ENCODE data around the gene ADAMTS8. TPM values are rescaled to one million over a fixed set of nuclear protein-coding genes. Genes with fewer than 3 reads are reported as not detected.

Gene ADAMTS8
- total and polyA plus RNA-seq, 2 donors = 0.14 to 0.37 TPM

DNA sequence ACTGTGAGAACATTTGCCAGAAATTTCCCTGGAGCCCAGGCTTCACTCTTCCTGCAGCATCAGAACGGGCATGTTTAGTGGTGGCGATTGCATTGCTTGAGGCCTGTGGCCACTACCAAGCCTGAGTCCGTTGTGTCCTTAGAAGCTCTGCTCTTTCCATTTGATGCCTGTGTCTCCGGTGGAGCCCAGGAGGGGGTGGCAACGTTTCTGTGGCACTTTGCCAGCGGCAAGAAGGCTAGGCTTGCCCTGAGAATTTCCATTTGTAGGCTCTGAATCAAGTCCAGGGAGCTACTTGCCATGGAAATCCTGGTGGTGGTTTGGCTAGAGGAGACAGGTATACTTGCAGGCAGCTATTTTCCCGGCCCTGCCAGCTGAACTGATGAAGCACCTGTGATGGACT lies 47.1 kb downstream of the ADAMTS8 start:
- H3K9me3 ChIP-seq (ENCODE audit: control insufficient read depth in 2 of 2, insufficient read depth in 1 of 2, low read length in 1 of 2) = no peaks in the 10 kb centered on the region
- H3K27me3 ChIP-seq (ENCODE audit: control insufficient read depth in 2 of 2, insufficient read depth in 1 of 2, low read length in 1 of 2) = no peaks in the 10 kb centered on the region
- H3K36me3 ChIP-seq (ENCODE audit: control insufficient read depth in 2 of 2, insufficient read depth in 2 of 2, low read length in 1 of 2) = no peaks in the 10 kb centered on the region
- 93% methylated on average over 7 of the region's 7 CpGs for WGBS
- H3K4me3 ChIP-seq (ENCODE audit: low read length in 2 of 2) = no peak overlapping the region
- H3K4me1 ChIP-seq (ENCODE audit: control insufficient read depth in 2 of 2, insufficient read depth in 2 of 2, low read length in 2 of 2) = peaks cover 0 to 2% of the 10 kb centered on the region in 2 donors
- DNase-seq (ENCODE audit: low read depth in 6 of 9, low spot score in 9 of 9) = no peak
- H3K27ac ChIP-seq (ENCODE audit: low read depth in 1 of 2, low read length in 1 of 2) = no peak overlapping the region

DNA sequence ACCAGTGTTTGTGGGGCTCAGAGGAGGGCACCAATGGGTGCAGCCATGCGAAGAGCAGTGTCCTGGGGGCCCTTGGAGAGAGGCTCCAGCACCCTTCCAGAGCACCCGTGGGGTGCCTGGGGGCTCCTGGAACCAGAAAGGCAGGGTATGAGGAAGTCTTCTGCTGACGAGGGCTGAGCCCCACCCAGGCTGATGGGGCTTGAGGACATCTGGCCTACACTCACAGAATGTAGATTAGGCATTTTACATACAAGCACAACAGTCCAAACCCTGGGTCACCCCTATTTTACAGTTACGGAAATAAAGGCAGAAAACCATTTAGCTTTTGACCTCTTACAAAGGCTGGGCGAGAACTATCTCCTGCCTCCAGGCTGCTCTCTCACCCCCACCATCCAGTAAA lies 47.6 kb downstream of the ADAMTS8 start:
- Histone ChIP-seq H3K4me1 (ENCODE audit: control insufficient read depth in 2 of 2, insufficient read depth in 2 of 2, low read length in 2 of 2) (peaks cover 0 to 2% of the 10 kb centered on the region in 2 donors), H3K27me3 (ENCODE audit: control insufficient read depth in 2 of 2, insufficient read depth in 1 of 2, low read length in 1 of 2) (no peaks in the 10 kb centered on the region), H3K27ac (ENCODE audit: low read depth in 1 of 2, low read length in 1 of 2) (no peak overlapping the region), H3K36me3 (ENCODE audit: control insufficient read depth in 2 of 2, insufficient read depth in 2 of 2, low read length in 1 of 2) (no peaks in the 10 kb centered on the region), H3K9me3 (ENCODE audit: control insufficient read depth in 2 of 2, insufficient read depth in 1 of 2, low read length in 1 of 2) (no peaks in the 10 kb centered on the region), H3K4me3 (ENCODE audit: low read length in 2 of 2) (no peak overlapping the region)
- 91% methylated on average over 5 of the region's 5 CpGs for WGBS
- DNase-seq (ENCODE audit: low read depth in 6 of 9, low spot score in 9 of 9) = no peak

DNA sequence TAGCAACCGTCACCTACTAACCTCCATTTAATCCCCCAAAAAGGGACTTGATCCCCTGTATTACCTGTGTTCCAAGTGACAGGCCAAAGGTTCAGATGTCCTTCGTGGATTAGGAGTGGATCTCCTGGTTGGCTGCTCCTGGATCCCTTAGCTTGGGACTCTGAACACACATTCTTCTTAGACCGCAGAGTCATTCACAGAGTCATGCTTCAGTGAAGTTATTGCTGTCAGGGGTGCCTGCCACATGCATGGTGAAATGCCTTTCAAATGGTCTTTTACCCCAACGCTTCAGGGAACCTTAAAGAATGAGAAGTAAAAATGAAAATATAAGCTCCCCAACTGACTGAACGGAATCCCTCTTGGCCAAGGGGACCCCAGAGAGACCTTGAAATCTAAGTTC lies 49.1 kb downstream of the ADAMTS8 start:
- Histone ChIP-seq H3K4me1 (ENCODE audit: control insufficient read depth in 2 of 2, insufficient read depth in 2 of 2, low read length in 2 of 2) (peaks cover 0 to 2% of the 10 kb centered on the region in 2 donors), H3K9me3 (ENCODE audit: control insufficient read depth in 2 of 2, insufficient read depth in 1 of 2, low read length in 1 of 2) (no peaks in the 10 kb centered on the region), H3K36me3 (ENCODE audit: control insufficient read depth in 2 of 2, insufficient read depth in 2 of 2, low read length in 1 of 2) (no peaks in the 10 kb centered on the region), H3K4me3 (ENCODE audit: low read length in 2 of 2) (no peak overlapping the region), H3K27me3 (ENCODE audit: control insufficient read depth in 2 of 2, insufficient read depth in 1 of 2, low read length in 1 of 2) (no peaks in the 10 kb centered on the region), H3K27ac (ENCODE audit: low read depth in 1 of 2, low read length in 1 of 2) (no peak overlapping the region)
- no peak for DNase-seq (ENCODE audit: low read depth in 6 of 9, low spot score in 9 of 9)
- 96% methylated on average over 5 of the region's 5 CpGs for WGBS

DNA sequence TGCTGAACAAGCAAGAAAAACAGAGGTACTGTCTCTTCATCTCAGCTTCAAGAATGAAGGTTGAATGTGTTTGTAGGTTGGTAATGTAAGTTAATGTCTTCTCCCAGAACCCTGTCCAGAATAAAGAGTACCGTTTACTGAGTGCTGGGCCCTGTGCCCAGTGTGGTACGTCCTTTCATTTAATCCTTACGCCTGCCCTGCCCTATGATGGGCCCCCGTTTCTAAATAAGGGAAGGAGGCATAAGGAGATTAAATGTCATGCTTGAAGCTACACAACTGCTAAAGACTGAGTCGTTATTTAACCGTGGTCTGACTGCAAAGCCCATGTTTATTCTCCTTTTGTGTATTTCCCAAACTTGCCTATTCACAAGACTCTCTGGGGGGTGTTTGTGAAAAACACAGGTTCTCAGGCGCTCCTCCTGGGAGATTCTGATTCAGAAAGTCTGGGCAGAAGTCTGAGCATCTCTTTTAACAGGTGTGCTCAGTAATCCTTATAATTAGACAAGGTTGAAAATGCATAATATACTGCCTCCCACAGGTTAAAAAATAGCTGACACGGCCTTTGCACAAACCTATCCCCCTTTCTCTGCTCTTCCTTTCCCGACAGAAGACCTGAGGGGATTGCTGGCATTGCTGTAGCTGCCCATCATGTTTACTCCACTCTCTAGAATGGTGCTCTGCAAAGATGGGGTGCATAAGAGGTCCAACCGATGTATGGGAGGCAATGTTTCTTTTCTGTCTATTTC lies 57.4 kb downstream of the ADAMTS8 start:
- 84% methylated on average over 10 of the region's 10 CpGs for WGBS
- Histone ChIP-seq H3K9me3 (ENCODE audit: control insufficient read depth in 2 of 2, insufficient read depth in 1 of 2, low read length in 1 of 2) (no peaks in the 10 kb centered on the region), H3K27ac (ENCODE audit: low read depth in 1 of 2, low read length in 1 of 2) (no peak overlapping the region), H3K27me3 (ENCODE audit: control insufficient read depth in 2 of 2, insufficient read depth in 1 of 2, low read length in 1 of 2) (no peaks in the 10 kb centered on the region), H3K4me3 (ENCODE audit: low read length in 2 of 2) (no peak overlapping the region), H3K4me1 (ENCODE audit: control insufficient read depth in 2 of 2, insufficient read depth in 2 of 2, low read length in 2 of 2) (no peaks in the 10 kb centered on the region), H3K36me3 (ENCODE audit: control insufficient read depth in 2 of 2, insufficient read depth in 2 of 2, low read length in 1 of 2) (no peaks in the 10 kb centered on the region)
- DNase-seq (ENCODE audit: low read depth in 6 of 9, low spot score in 9 of 9) = no peak

DNA sequence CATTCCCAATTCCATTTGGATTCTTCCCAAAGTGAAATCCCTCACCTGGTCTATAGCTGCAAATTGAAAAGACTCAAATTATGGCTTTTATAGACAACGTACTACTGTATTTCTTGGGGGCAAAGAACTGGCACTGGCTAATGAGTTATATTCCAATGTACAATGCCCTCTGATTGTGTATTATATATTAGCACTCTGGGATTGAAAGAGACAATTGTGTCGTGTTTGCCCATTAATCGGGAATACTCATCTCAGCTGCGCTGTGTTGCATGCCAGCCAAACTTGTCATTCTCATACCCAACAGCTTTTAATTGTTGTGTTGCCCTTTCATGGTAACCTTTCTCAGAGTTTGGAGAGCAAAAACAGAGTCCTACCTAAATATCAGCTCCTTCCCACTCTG lies 58.7 kb downstream of the ADAMTS8 start:
- H3K27ac ChIP-seq (ENCODE audit: low read depth in 1 of 2, low read length in 1 of 2) = no peak overlapping the region
- H3K9me3 ChIP-seq (ENCODE audit: control insufficient read depth in 2 of 2, insufficient read depth in 1 of 2, low read length in 1 of 2) = no peaks in the 10 kb centered on the region
- no peaks in the 10 kb centered on the region for H3K36me3 ChIP-seq (ENCODE audit: control insufficient read depth in 2 of 2, insufficient read depth in 2 of 2, low read length in 1 of 2)
- H3K4me3 ChIP-seq (ENCODE audit: low read length in 2 of 2) = no peak overlapping the region
- no peaks in the 10 kb centered on the region for H3K4me1 ChIP-seq (ENCODE audit: control insufficient read depth in 2 of 2, insufficient read depth in 2 of 2, low read length in 2 of 2)
- DNase-seq (ENCODE audit: low read depth in 6 of 9, low spot score in 9 of 9) = no peak
- H3K27me3 ChIP-seq (ENCODE audit: control insufficient read depth in 2 of 2, insufficient read depth in 1 of 2, low read length in 1 of 2) = no peaks in the 10 kb centered on the region
- WGBS = 97% methylated on average over 4 of the region's 4 CpGs

DNA sequence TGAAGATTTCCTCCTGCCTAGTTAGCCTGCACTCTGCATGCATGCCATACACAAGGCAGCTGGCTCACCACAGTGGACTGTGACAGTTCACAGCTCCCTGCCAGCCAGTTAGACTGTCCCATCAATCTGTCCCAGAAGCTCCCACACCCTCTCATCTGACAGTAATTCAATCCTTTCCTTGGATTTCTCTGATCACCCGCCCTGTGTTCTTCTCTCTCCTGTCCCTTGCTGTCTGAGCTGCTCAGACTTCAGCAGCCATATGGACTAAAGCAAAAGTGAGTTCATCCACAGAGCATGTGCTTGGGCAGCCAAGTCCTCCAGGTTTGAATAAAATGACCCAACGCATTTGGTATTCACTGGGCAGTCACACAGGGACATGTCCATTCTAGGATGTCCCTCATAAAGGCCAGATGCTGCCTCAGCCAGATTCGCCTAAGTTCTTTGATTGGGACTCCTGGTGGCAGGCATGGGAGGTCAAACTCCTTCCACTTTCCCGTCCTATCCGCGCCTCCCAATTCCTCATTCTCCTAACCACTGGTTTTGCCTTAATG lies 59.2 kb downstream of the ADAMTS8 start:
- 94% methylated on average over 6 of the region's 6 CpGs for WGBS
- no peaks in the 10 kb centered on the region for H3K4me1 ChIP-seq (ENCODE audit: control insufficient read depth in 2 of 2, insufficient read depth in 2 of 2, low read length in 2 of 2)
- no peaks in the 10 kb centered on the region for H3K27me3 ChIP-seq (ENCODE audit: control insufficient read depth in 2 of 2, insufficient read depth in 1 of 2, low read length in 1 of 2)
- no peak overlapping the region for H3K27ac ChIP-seq (ENCODE audit: low read depth in 1 of 2, low read length in 1 of 2)
- no peak overlapping the region for H3K4me3 ChIP-seq (ENCODE audit: low read length in 2 of 2)
- no peaks in the 10 kb centered on the region for H3K36me3 ChIP-seq (ENCODE audit: control insufficient read depth in 2 of 2, insufficient read depth in 2 of 2, low read length in 1 of 2)
- no peaks in the 10 kb centered on the region for H3K9me3 ChIP-seq (ENCODE audit: control insufficient read depth in 2 of 2, insufficient read depth in 1 of 2, low read length in 1 of 2)
- DNase-seq (ENCODE audit: low read depth in 6 of 9, low spot score in 9 of 9) = no peak

DNA sequence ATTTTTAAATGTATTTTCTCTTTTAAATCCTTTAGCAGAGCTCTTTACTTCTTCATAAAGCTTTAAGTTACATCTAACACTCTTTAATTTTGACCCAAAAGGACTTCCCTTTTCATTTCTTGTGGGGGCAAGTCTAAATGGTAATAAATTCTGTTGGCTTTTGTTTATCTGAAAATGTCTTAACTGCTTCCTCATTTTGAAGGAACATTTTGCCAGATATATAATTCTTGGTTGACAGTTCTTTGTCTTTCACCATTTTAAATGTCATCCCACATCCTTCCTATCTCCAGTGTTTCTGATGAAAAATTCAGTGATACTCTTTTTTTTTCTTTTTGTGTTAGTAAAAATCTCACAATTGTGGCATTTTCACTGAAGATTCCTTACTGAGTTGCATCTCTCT lies 69.0 kb downstream of the ADAMTS8 start:
- Histone ChIP-seq H3K36me3 (ENCODE audit: control insufficient read depth in 2 of 2, insufficient read depth in 2 of 2, low read length in 1 of 2) (no peaks in the 10 kb centered on the region), H3K4me3 (ENCODE audit: low read length in 2 of 2) (no peak overlapping the region), H3K9me3 (ENCODE audit: control insufficient read depth in 2 of 2, insufficient read depth in 1 of 2, low read length in 1 of 2) (peaks cover 0 to 4% of the 10 kb centered on the region in 2 donors), H3K27ac (ENCODE audit: low read depth in 1 of 2, low read length in 1 of 2) (no peak overlapping the region), H3K27me3 (ENCODE audit: control insufficient read depth in 2 of 2, insufficient read depth in 1 of 2, low read length in 1 of 2) (no peaks in the 10 kb centered on the region), H3K4me1 (ENCODE audit: control insufficient read depth in 2 of 2, insufficient read depth in 2 of 2, low read length in 2 of 2) (no peaks in the 10 kb centered on the region)
- no peak for DNase-seq (ENCODE audit: low read depth in 6 of 9, low spot score in 9 of 9)

DNA sequence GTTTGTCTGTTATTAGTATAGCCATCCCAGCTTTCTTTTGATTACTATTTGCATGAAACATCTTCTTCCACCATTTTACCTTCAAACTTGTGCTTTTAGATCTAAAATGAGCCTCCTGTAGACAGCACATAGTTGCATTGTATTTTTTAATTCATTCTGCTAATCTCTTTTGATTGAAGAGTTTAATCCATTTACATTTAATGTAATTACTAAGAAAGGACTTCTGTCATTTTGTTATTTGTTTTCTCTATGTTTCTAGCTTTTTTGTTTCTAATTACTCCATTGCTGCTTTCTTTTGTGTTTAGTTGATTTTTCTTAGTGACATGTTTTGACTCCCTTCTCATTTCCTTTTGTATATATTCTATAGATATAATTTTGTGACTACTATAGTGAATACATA lies 70.0 kb downstream of the ADAMTS8 start:
- H3K27me3 ChIP-seq (ENCODE audit: control insufficient read depth in 2 of 2, insufficient read depth in 1 of 2, low read length in 1 of 2) = no peaks in the 10 kb centered on the region
- H3K9me3 ChIP-seq (ENCODE audit: control insufficient read depth in 2 of 2, insufficient read depth in 1 of 2, low read length in 1 of 2) = peaks cover 0 to 4% of the 10 kb centered on the region in 2 donors
- no peak overlapping the region for H3K27ac ChIP-seq (ENCODE audit: low read depth in 1 of 2, low read length in 1 of 2)
- DNase-seq (ENCODE audit: low read depth in 6 of 9, low spot score in 9 of 9) = no peak
- no peaks in the 10 kb centered on the region for H3K36me3 ChIP-seq (ENCODE audit: control insufficient read depth in 2 of 2, insufficient read depth in 2 of 2, low read length in 1 of 2)
- no peak overlapping the region for H3K4me3 ChIP-seq (ENCODE audit: low read length in 2 of 2)
- H3K4me1 ChIP-seq (ENCODE audit: control insufficient read depth in 2 of 2, insufficient read depth in 2 of 2, low read length in 2 of 2) = no peaks in the 10 kb centered on the region

Measured in thymus (tissue), 11 donors.